ENCODE results near the gene WFDC1. TPM values are rescaled to one million over a fixed set of nuclear protein-coding genes. Genes with fewer than 3 reads are reported as not detected.

Gene WFDC1
- total and polyA plus RNA-seq, 10 of the 15 experiments (the other 5 are each of a cell fraction or from before 2014, with no cell fraction given), result not detected

DNA sequence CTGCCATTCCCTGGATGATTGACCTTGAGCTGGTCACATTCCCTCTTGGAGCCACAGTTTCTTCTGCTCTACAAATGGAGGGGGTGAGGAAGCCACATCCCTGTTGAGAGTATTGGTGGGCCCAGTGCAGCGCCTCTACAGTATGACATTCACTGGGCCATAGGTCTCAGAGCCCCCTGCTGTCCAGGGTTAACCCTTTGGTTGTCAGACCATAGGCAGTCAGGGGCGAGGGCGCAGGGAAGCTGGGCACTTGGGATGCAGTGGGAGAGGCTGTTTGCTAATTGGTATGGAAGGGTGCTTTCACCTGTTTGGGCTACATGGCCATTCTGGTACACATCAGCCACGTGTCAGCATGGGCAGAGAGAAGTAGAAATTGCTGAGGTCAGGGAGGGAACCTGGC is 27.3 kb upstream of the WFDC1 start:
- in situ Hi-C loops (cut with MboI) (no loop called here), intact Hi-C loops (cut with micrococcal nuclease; ENCODE audit: unreplicated experiment) (no loop called here)
- no peaks in the 10 kb centered on the region for H3K79me2 ChIP-seq (ENCODE audit: control insufficient read depth, insufficient read depth, low read length)
- H3K36me3 ChIP-seq (ENCODE audit: control insufficient read depth in 2 of 2, insufficient read depth in 2 of 2, low read length in 1 of 2), result no peaks in the 10 kb centered on the region
- ChIA-PET RAD21 (ENCODE audit: unreplicated experiment) (no interaction called here), POLR2A (no interaction called here), CTCF (interaction anchor here (0.6 to 1.9 kb wide), 4 partner anchors 10 to 239 kb away, joined by 3 to 7 read pairs (median 4); no protein-coding TSS in a partner anchor), SMC1A (ENCODE audit: uncharacterized antibody, unreplicated experiment) (no interaction called here)
- no peaks in the 10 kb centered on the region for H4K20me1 ChIP-seq (ENCODE audit: control insufficient read depth, insufficient read depth)
- TF ChIP-seq CREB1 (IDR thresholded peaks at IDR 0.05; ENCODE audit: low read depth), result no peak
- 0% methylated on average over 4 of the region's 4 CpGs for WGBS (ENCODE audit: insufficient coverage, insufficient replicate concordance, low lambda C conversion rate, missing lambda C conversion rate)
- H3K27ac ChIP-seq (ENCODE audit: control insufficient read depth, insufficient read depth), result no peak overlapping the region
- no peak overlapping the region for H3K4me2 ChIP-seq (ENCODE audit: control insufficient read depth, insufficient read depth)
- no peaks in the 10 kb centered on the region; a peak in 1 of 4 replicates for H3K27me3 ChIP-seq (replicated peaks in 1 of 2; ENCODE audit: control insufficient read depth in 2 of 2, insufficient read depth in 2 of 2, low read length in 1 of 2)
- H3K9ac ChIP-seq (ENCODE audit: control insufficient read depth, insufficient read depth, low read length), result no peak overlapping the region
- H3K4me3 ChIP-seq, result no peak overlapping the region
- FAIRE-seq, result no peak
- no peak overlapping the region for H2AFZ ChIP-seq (ENCODE audit: control insufficient read depth, low read depth, low read length)
- H3K4me1 ChIP-seq (ENCODE audit: control insufficient read depth, insufficient read depth, low read length), result no peaks in the 10 kb centered on the region
- no peak for DNase-seq (ENCODE audit: low read depth, low spot score)
- no peaks in the 10 kb centered on the region for H3K9me3 ChIP-seq (replicated peaks; ENCODE audit: control insufficient read depth, insufficient read depth, low read length)
- BruUV-seq (replicated peaks), result no TSS peak
- ATAC-seq, result no peak

DNA sequence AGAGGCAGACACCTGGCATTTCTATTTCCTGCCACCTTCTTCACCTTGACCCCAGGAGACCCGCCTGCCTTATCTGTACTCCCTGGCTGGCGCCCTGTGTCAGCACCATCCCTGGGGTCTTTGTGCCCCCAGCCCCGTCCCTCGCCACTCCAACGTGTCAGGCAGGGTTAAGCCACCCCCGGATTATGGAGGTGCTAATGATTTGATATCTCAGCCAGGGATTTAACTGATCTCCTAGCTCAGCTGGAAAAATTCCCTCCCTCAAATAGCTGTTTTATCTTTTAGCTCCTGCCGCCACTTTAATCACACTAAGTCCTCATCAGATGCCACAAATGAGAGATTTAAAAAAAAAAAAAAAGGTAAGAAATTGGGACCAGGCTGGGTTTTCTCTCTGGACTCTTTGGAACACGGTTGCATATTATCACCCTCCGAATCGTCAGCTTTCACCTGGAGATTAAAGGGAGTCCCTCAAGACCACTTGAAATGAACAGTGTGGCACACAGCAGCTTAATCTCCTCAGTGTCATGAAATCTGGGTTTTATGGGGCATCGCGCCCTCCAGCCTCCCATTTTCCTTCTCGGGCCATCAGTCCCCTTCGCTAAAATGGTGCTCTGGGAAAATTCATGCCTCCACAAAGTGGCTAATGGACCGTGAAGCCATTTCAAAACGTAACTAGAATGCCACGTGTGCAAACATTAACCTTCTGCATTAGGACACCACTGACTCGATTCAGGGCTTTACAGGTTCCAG is 26.2 kb upstream of the WFDC1 start:
- Histone ChIP-seq H3K27ac (ENCODE audit: control insufficient read depth, insufficient read depth) (no peak overlapping the region), H4K20me1 (ENCODE audit: control insufficient read depth, insufficient read depth) (no peaks in the 10 kb centered on the region), H3K4me2 (ENCODE audit: control insufficient read depth, insufficient read depth) (no peak overlapping the region), H3K27me3 (replicated peaks in 1 of 2; ENCODE audit: control insufficient read depth in 2 of 2, insufficient read depth in 2 of 2, low read length in 1 of 2) (no peaks in the 10 kb centered on the region; a peak in 1 of 4 replicates), H2AFZ (ENCODE audit: control insufficient read depth, low read depth, low read length) (no peak overlapping the region), H3K4me3 (no peak overlapping the region), H3K9me3 (replicated peaks; ENCODE audit: control insufficient read depth, insufficient read depth, low read length) (no peaks in the 10 kb centered on the region), H3K9ac (ENCODE audit: control insufficient read depth, insufficient read depth, low read length) (no peak overlapping the region), H3K79me2 (ENCODE audit: control insufficient read depth, insufficient read depth, low read length) (no peaks in the 10 kb centered on the region), H3K4me1 (ENCODE audit: control insufficient read depth, insufficient read depth, low read length) (no peaks in the 10 kb centered on the region), H3K36me3 (ENCODE audit: control insufficient read depth in 2 of 2, insufficient read depth in 2 of 2, low read length in 1 of 2) (no peaks in the 10 kb centered on the region)
- FAIRE-seq (no peak), DNase-seq (ENCODE audit: low read depth, low spot score) (no peak), ATAC-seq (no peak)
- ChIA-PET SMC1A (ENCODE audit: uncharacterized antibody, unreplicated experiment) (interaction anchor here (0.6 to 1.2 kb wide), 2 partner anchors 10 to 435 kb away, joined by 3 read pairs; no protein-coding TSS in a partner anchor), CTCF (interaction anchor here (1.5 to 1.9 kb wide), 2 partner anchors 9 to 238 kb away, joined by 4 to 7 read pairs; no protein-coding TSS in a partner anchor), POLR2A (no interaction called here), RAD21 (ENCODE audit: unreplicated experiment) (interaction anchor here (0.7 kb wide), 1 partner anchor 8 kb away, joined by 3 read pairs; no protein-coding TSS in a partner anchor)
- WGBS (ENCODE audit: insufficient coverage, insufficient replicate concordance, low lambda C conversion rate, missing lambda C conversion rate), result 30% methylated on average over 18 of the region's 18 CpGs
- in situ Hi-C loops (cut with MboI) (no loop called here), intact Hi-C loops (cut with micrococcal nuclease; ENCODE audit: unreplicated experiment) (no loop called here)
- no TSS peak for BruUV-seq (replicated peaks)
- TF ChIP-seq HCFC1 (IDR thresholded peaks at IDR 0.05; ENCODE audit: low read length) (no peak), NFYB (IDR thresholded peaks at IDR 0.05; ENCODE audit: insufficient read depth, low read depth, low read length) (no peak), EGR1 (IDR thresholded peaks at IDR 0.05; ENCODE audit: borderline replicate concordance in 1 of 2, low read depth in 2 of 2, low read length in 2 of 2) (no peak), MEF2B (IDR thresholded peaks at IDR 0.05; ENCODE audit: partially characterized antibody, poor library complexity, severe bottlenecking) (no peak), ATF7 (IDR thresholded peaks at IDR 0.05; ENCODE audit: low read depth) (no peak), SMAD5 (IDR thresholded peaks at IDR 0.05; ENCODE audit: low read depth) (no peak), EZH2 (IDR thresholded peaks at IDR 0.05; ENCODE audit: borderline replicate concordance, control insufficient read depth, low read depth, low read length) (no peak)
- TF ChIP-seq, protein P1, sequence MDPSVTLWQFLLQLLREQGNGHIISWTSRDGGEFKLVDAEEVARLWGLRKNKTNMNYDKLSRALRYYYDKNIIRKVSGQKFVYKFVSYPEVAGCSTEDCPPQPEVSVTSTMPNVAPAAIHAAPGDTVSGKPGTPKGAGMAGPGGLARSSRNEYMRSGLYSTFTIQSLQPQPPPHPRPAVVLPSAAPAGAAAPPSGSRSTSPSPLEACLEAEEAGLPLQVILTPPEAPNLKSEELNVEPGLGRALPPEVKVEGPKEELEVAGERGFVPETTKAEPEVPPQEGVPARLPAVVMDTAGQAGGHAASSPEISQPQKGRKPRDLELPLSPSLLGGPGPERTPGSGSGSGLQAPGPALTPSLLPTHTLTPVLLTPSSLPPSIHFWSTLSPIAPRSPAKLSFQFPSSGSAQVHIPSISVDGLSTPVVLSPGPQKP (IDR thresholded peaks at IDR 0.05; ENCODE audit: low read depth, low read length), result no peak
- TF ChIP-seq, protein P2, sequence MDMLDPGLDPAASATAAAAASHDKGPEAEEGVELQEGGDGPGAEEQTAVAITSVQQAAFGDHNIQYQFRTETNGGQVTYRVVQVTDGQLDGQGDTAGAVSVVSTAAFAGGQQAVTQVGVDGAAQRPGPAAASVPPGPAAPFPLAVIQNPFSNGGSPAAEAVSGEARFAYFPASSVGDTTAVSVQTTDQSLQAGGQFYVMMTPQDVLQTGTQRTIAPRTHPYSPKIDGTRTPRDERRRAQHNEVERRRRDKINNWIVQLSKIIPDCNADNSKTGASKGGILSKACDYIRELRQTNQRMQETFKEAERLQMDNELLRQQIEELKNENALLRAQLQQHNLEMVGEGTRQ (IDR thresholded peaks at IDR 0.05; ENCODE audit: borderline replicate concordance, low read depth, low read length), result no peak
